T-cell (primary cell): ENCODE measurements around the gene SAMD9L. TPM values are rescaled to one million over a fixed set of nuclear protein-coding genes. Genes with fewer than 3 reads are reported as not detected.

Experiments used
- ATAC-seq, 4 experiments: fragments of 200-7000 bp in 3 of 4; fragments of 150-1000 bp in 1 of 4; cut with Tn5 transposase; replicated peaks in 1 of 4; 1 replicate in 3 of 4; 2 replicates in 1 of 4; pipeline ENCODE4 v1.10.0; 2021; ENCODE audit warnings: moderate library complexity in 3 of 4, mild to moderate bottlenecking in 2 of 4, moderate number of reproducible peaks in 1 of 4
- CTCF ChIA-PET, 2 donors: fragments of 300-600 bp; sonication (Branson Sonifier 250); formaldehyde crosslinking; loops; one replicate each; lab custom pipeline; 2022; ENCODE audit warnings: antibody characterized with exemption in 2 of 2; lab: Charles Lee
- POLR2A ChIA-PET, 2 donors: fragments of 300-600 bp; sonication (Branson Sonifier 250); formaldehyde crosslinking; loops; one replicate each; lab custom pipeline; 2022; ENCODE audit warnings: antibody characterized with exemption in 2 of 2; lab: Charles Lee
- DNase-seq, 35 experiments: peaks; one replicate each; pipeline versions ENCODE4 v3.0.0 to v3.0.0-alpha.2; 2013 to 2023
- H3K27ac ChIP-seq: one replicate; pipeline ENCODE4 v1.5.1; 2013; ENCODE audit warnings: low read length
- H3K27me3 ChIP-seq, 2 experiments: replicated peaks in 1 of 2; 1 replicate in 1 of 2; 2 replicates in 1 of 2; pipeline versions ENCODE4 v1.6.1 to v1.7.0; 2013; ENCODE audit warnings: low read length in 1 of 2, mixed read lengths in 1 of 2; ENCODE audit not compliant: control insufficient read depth in 2 of 2, insufficient read depth in 2 of 2; ENCODE audit errors: extremely low read depth in 1 of 2
- H3K36me3 ChIP-seq, 2 donors: 1 replicate in 1 of 2; 2 replicates in 1 of 2; pipeline versions ENCODE4 v1.6.1 to v1.7.0; 2013; ENCODE audit warnings: low read length in 1 of 2; ENCODE audit not compliant: control insufficient read depth in 2 of 2, insufficient read depth in 1 of 2; ENCODE audit errors: extremely low read depth in 1 of 2
- H3K4me1 ChIP-seq, 2 experiments: 1 replicate in 1 of 2; 2 replicates in 1 of 2; pipeline versions ENCODE4 v1.6.1 to v1.7.0; 2013; ENCODE audit warnings: low read length in 2 of 2, mixed read lengths in 1 of 2; ENCODE audit not compliant: insufficient read depth in 2 of 2, control insufficient read depth in 1 of 2; ENCODE audit errors: extremely low read depth in 1 of 2
- H3K4me3 ChIP-seq, 2 donors: 1 replicate in 1 of 2; 2 replicates in 1 of 2; pipeline versions ENCODE4 v1.5.1 to v1.7.0; 2013; ENCODE audit warnings: mild to moderate bottlenecking in 2 of 2, low read length in 1 of 2, moderate library complexity in 1 of 2; ENCODE audit not compliant: control insufficient read depth in 1 of 2; ENCODE audit errors: extremely low read depth in 1 of 2
- H3K9me3 ChIP-seq: 2 replicates; pipeline ENCODE4 v1.7.0; 2013
- H3K27ac Mint-ChIP-seq, 2 donors: one replicate each; pipeline ENCODE4 v1.8.0; 2020 to 2021; ENCODE audit warnings: mild to moderate bottlenecking in 2 of 2, mixed read lengths in 2 of 2
- H3K27me3 Mint-ChIP-seq, 2 donors: one replicate each; pipeline ENCODE4 v1.8.0; 2021 to 2022; ENCODE audit warnings: mixed read lengths in 2 of 2
- H3K36me3 Mint-ChIP-seq: one replicate; pipeline ENCODE4 v1.8.0; 2021; ENCODE audit warnings: mixed read lengths
- H3K4me1 Mint-ChIP-seq, 3 donors: one replicate each; pipeline ENCODE4 v1.8.0; 2020 to 2022; ENCODE audit warnings: mixed read lengths in 3 of 3, mild to moderate bottlenecking in 1 of 3
- H3K4me3 Mint-ChIP-seq, 3 donors: one replicate each; pipeline ENCODE4 v1.8.0; 2020 to 2022; ENCODE audit warnings: mild to moderate bottlenecking in 3 of 3, mixed read lengths in 3 of 3, moderate library complexity in 3 of 3
- H3K9me3 Mint-ChIP-seq, 3 donors: one replicate each; pipeline ENCODE4 v1.8.0; 2020 to 2022; ENCODE audit warnings: mixed read lengths in 3 of 3
- WGBS: methylation state at CpG from one replicate; pipeline ENCODE4 v1.1.5; 2013; ENCODE audit warnings: missing lambda C conversion rate; ENCODE audit not compliant: insufficient coverage; 5-methylcytosine and 5-hydroxymethylcytosine counted together
- total RNA-seq, 35 experiments: library from RNA in 6 of 35; stranded (reverse) in 6 of 35; fragments of 120-200 nt in 1 of 35; gene quantifications; one replicate each; pipeline versions ENCODE4 v1.2.1 to v1.2.4 and lab custom pipeline; 2013 to 2026

Gene SAMD9L
- total RNA-seq, 5 donors from 2014 or later (not counting 1 experiment from before 2014, with no cell fraction given), result 24.7 to 45.5 (median 32.8) TPM

DNA sequence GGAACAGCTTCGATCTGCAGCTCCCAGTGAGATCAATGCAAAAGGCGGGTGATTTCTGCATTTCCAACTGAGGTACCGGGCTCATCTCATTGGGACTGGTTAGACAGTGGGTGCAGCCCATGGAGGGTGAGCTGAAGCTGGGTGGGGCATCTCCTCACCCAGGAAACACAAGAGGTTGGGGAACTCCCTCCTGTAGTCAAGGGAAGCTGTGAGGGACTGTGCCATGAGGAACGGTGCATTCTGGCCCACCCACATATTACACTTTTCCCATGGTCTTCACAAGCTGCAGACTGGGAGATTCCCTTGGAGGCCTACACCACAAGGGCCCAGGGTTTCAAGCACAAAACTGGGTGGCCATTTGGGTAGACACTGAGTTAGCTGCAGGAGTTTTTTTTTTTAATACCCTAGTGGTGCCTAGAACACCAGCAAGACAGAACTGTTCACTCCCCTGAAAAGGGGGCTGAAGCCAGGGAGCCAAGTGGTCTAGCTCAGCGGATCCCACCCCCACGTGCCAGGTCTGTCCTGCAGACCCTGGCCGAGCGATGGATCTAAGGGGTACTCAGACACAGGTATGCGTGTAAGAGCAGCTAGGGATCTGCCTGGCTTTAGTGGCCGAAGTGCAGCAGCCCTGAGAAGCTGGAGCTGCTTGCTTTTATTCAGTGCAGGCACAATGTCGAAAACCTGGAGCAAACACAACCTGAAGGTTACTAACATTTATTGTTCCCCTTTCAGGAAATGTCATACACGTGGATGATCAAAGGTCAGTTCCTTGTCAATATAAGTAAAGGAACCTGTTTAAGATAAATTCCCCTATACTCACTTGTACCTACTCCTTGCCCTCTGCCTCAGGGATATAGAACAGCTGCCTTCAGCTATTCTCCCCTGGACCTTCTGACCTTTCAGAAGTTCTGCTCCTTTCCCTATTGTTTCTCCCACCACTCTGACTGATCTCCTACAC, 27.3 kb downstream of the SAMD9L start:
- Mint-ChIP-seq H3K9me3 (peaks cover 20 to 32% (median 31%) of the 10 kb centered on the region in 3 donors), H3K36me3 (peaks cover 45% of the 10 kb centered on the region), H3K27me3 (no peaks in the 10 kb centered on the region), H3K4me1 (peaks cover 20 to 28% (median 22%) of the 10 kb centered on the region in 3 donors), H3K4me3 (no peak overlapping the region), H3K27ac (no peak overlapping the region)
- Histone ChIP-seq H3K27ac (no peak overlapping the region), H3K4me1 (peaks cover 7 to 16% of the 10 kb centered on the region in 2 experiments), H3K36me3 (peaks cover 0 to under 1% of the 10 kb centered on the region in 2 donors), H3K9me3 (no peaks in the 10 kb centered on the region), H3K4me3 (no peak overlapping the region), H3K27me3 (no peaks in the 10 kb centered on the region)
- ATAC-seq (no peak), DNase-seq (no peak)
- POLR2A ChIA-PET, result interaction anchor here in 1 of 2 donors (0.6 kb wide), 1 partner anchor 24 kb away, joined by 3 read pairs; no protein-coding TSS in a partner anchor
- CTCF ChIA-PET, result interaction anchor here in 1 of 2 donors (0.6 kb wide), 1 partner anchor 592 kb away, joined by 3 read pairs; the partner anchor contains the start of gene RBM48
- 97% methylated on average over 8 of the region's 12 CpGs for WGBS

- peak overlapping the region; percentile 40 to 66 for H3K27ac Mint-ChIP-seq
- DNase-seq, result no peak
- ChIA-PET CTCF (interaction anchor here in 1 of 2 donors (1.1 to 1.6 kb wide), 2 partner anchors 109 to 591 kb away, joined by 3 to 5 read pairs; partner anchors contain the start of genes PEX1 and RBM48), POLR2A (no interaction called here)
- no peak overlapping the region for H3K4me3 Mint-ChIP-seq
- WGBS, result 98% methylated on average over 4 of the region's 4 CpGs
- Histone ChIP-seq H3K27ac (no peak overlapping the region), H3K9me3 (no peaks in the 10 kb centered on the region), H3K4me1 (peaks cover 13 to 22% of the 10 kb centered on the region in 2 experiments), H3K27me3 (no peaks in the 10 kb centered on the region), H3K4me3 (no peak overlapping the region), H3K36me3 (peaks cover 0 to 7% of the 10 kb centered on the region in 2 donors)
- ATAC-seq, result no peak
- no peaks in the 10 kb centered on the region for H3K27me3 Mint-ChIP-seq
- H3K4me1 Mint-ChIP-seq, result peaks cover 35 to 43% (median 38%) of the 10 kb centered on the region in 3 donors
- H3K36me3 Mint-ChIP-seq, result peaks cover 50% of the 10 kb centered on the region
- H3K9me3 Mint-ChIP-seq, result peaks cover 14 to 28% (median 21%) of the 10 kb centered on the region in 3 donors
These were observed 28.8 kb downstream of the SAMD9L start for GRCh38 chr7:93119191-93119905.

DNA sequence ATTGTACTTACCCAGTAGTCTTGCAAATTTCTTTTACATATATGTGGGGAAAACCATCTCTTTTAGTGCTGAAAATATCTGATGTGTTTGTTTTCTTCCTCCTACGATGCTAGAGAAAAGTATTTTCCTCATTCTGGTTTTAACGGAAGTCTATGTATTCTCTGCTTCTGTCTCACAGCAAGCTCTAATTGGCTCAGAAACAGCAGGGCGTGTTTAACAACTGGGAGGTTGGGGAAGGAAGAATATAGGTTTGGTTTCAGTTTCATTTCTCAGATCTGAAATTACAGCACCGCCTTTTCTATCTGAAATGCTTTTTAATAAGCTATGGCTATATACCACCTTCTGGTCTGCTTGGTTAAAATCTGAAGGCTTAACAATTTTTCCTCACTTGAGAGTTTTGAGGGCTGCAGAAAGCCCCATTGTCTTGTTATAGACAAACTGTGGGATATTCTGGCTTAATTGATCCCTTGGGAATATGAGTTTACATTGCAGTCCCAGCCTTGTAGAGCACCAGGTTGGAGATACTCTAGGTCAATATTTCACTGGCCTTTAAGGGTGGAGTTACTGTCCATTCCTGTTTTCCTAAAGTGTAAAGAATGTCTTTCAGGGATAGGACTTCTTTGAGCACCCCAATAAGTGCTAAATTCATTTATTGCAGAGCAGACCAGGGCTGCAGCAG, 30.2 kb downstream of the SAMD9L start, which contains the start of gene SAMD9:
Gene SAMD9, minus strand, starts transcription at position 128 of the 679 bp plus-strand sequence. CDS start 11,882 bp downstream, outside the sequence.
- peak within 1 kb of the TSS; percentile 74 to 92 (median 86) for H3K4me3 Mint-ChIP-seq
- POLR2A ChIA-PET, result interaction anchor here (0.5 to 2.2 kb wide), 10 partner anchors 29 to 1336 kb away, joined by 3 to 13 read pairs (median 4); partner anchors contain the start of genes VPS50 (in 2 of the 2), PEX1 (in 1 of the 2) and RBM48 (in 1 of the 2)
- CTCF ChIA-PET, result interaction anchor here (0.6 to 2.2 kb wide), 13 partner anchors 11 to 1238 kb away, joined by 3 to 14 read pairs (median 6); partner anchors contain the start of genes HEPACAM2 (in 1 of the 2), PEX1 (in 1 of the 2), RBM48 (in 1 of the 2) and VPS50 (in 1 of the 2)

GRCh38 chr7:93117327-93117726, 30.9 kb downstream of the SAMD9L start:
- DNase-seq, result peak in 1 of 35 experiments; percentile 14
- H3K9me3 ChIP-seq, result no peaks in the 10 kb centered on the region
- H3K4me3 ChIP-seq, result peak overlapping the region; percentile 33 to 49
- Mint-ChIP-seq H3K27me3 (no peaks in the 10 kb centered on the region), H3K27ac (peak overlapping the region; percentile 88 to 97), H3K9me3 (peaks cover 8 to 21% (median 13%) of the 10 kb centered on the region in 3 donors), H3K4me1 (peaks cover 50 to 61% (median 54%) of the 10 kb centered on the region in 3 donors), H3K36me3 (peaks cover 53% of the 10 kb centered on the region), H3K4me3 (peak overlapping the region; percentile 74 to 92 (median 86))
- ATAC-seq, result peak in 2 of 4 experiments; percentile 36 to 48
- no CpG with 5 or more reads among the region's 1 CpG for WGBS
- ChIA-PET POLR2A (interaction anchor here (0.5 to 2.2 kb wide), 12 partner anchors 34 to 1889 kb away, joined by 3 to 13 read pairs (median 3); partner anchors contain the start of genes PEX1 (in 1 of the 2), RBM48 (in 1 of the 2) and VPS50 (in 1 of the 2)), CTCF (interaction anchor here (0.5 to 2.2 kb wide), 16 partner anchors 10 to 1541 kb away, joined by 3 to 14 read pairs (median 5); partner anchors contain the start of genes HEPACAM2 (in 1 of the 2), PEX1 (in 1 of the 2), RBM48 (in 1 of the 2) and VPS50 (in 1 of the 2))
- peaks cover 13 to 22% of the 10 kb centered on the region in 2 experiments for H3K4me1 ChIP-seq
- H3K27me3 ChIP-seq, result no peaks in the 10 kb centered on the region
- peaks cover 0 to 7% of the 10 kb centered on the region in 2 donors for H3K36me3 ChIP-seq
- peak overlapping the region; percentile 70 for H3K27ac ChIP-seq

More for the DNA sequence above, 30.2 kb downstream of the SAMD9L start, which contains the start of gene SAMD9:
- Histone ChIP-seq H3K9me3 (no peaks in the 10 kb centered on the region), H3K4me1 (peaks cover 13 to 22% of the 10 kb centered on the region in 2 experiments), H3K4me3 (peak within 1 kb of the TSS; percentile 49 to 55), H3K27me3 (no peaks in the 10 kb centered on the region), H3K27ac (peak within 1 kb of the TSS; percentile 70), H3K36me3 (peaks cover 0 to 7% of the 10 kb centered on the region in 2 donors)
- H3K27ac Mint-ChIP-seq, result peak within 1 kb of the TSS; percentile 88 to 97
- peaks cover 53% of the 10 kb centered on the region for H3K36me3 Mint-ChIP-seq
- H3K4me1 Mint-ChIP-seq, result peaks cover 46 to 54% (median 49%) of the 10 kb centered on the region in 3 donors
- H3K27me3 Mint-ChIP-seq, result no peaks in the 10 kb centered on the region
- ATAC-seq (peak; percentile 99 to 100 (median 99)), DNase-seq (peak in 33 of 35 experiments; percentile 22 to 86 (median 64))
- peaks cover 9 to 23% (median 12%) of the 10 kb centered on the region in 3 donors for H3K9me3 Mint-ChIP-seq
- WGBS, result no CpG with 5 or more reads among the region's 4 CpGs

- DNase-seq (no peak), ATAC-seq (no peak)
- H3K4me3 ChIP-seq, result peak overlapping the region; percentile 49 to 51
- H3K4me3 Mint-ChIP-seq, result peak overlapping the region; percentile 74 to 92 (median 86)
- H3K4me1 Mint-ChIP-seq, result peaks cover 60 to 73% (median 67%) of the 10 kb centered on the region in 3 donors
- H3K9me3 ChIP-seq, result no peaks in the 10 kb centered on the region
- H3K4me1 ChIP-seq, result peaks cover 13 to 22% of the 10 kb centered on the region in 2 experiments
- peak overlapping the region; percentile 88 to 97 for H3K27ac Mint-ChIP-seq
- POLR2A ChIA-PET, result no interaction called here
- no peaks in the 10 kb centered on the region for H3K27me3 Mint-ChIP-seq
- H3K27ac ChIP-seq, result peak overlapping the region; percentile 70
- CTCF ChIA-PET, result no interaction called here
- H3K36me3 ChIP-seq, result peaks cover 0 to 7% of the 10 kb centered on the region in 2 donors
- no peaks in the 10 kb centered on the region for H3K27me3 ChIP-seq
- 56% methylated on average over 4 of the region's 7 CpGs for WGBS
- H3K9me3 Mint-ChIP-seq, result peaks cover 11 to 31% (median 15%) of the 10 kb centered on the region in 3 donors
- H3K36me3 Mint-ChIP-seq, result peaks cover 62% of the 10 kb centered on the region
These were observed 32.4 kb downstream of the SAMD9L start for GRCh38 chr7:93115796-93116195.
